ENCODE measurements around the gene ARHGEF10L. TPM values are rescaled to one million over a fixed set of nuclear protein-coding genes. Genes with fewer than 3 reads are reported as not detected.

Gene ARHGEF10L
- total RNA-seq, 2 experiments from 2014 or later: not detected

DNA sequence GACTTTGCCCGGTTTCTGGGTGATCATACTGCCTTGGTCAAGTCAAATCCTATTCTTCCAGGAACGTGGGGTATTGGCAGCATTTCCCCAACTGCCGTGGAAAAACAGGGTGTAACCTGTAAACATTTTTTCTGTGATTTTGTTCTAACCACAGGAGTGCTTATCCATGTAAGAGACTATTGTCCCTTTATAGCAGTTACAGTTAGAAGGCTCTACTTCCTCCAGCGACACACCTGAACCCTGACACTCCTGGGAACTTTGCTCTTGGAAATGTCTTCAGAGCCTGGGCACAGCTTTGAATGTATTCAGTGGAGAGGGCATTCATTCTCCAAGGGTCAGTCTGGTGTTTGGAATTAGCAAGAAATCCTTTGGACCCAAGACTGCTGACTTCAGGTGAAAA is 26.4 kb upstream of the ARHGEF10L start:
- Mint-ChIP-seq H3K4me3 (no peak overlapping the region), H3K27me3 (peaks cover 11% of the 10 kb centered on the region), H3K27ac (no peak overlapping the region), H3K9me3 (no peaks in the 10 kb centered on the region), H3K4me1 (no peaks in the 10 kb centered on the region), H3K36me3 (no peaks in the 10 kb centered on the region)
- no peak for DNase-seq

DNA sequence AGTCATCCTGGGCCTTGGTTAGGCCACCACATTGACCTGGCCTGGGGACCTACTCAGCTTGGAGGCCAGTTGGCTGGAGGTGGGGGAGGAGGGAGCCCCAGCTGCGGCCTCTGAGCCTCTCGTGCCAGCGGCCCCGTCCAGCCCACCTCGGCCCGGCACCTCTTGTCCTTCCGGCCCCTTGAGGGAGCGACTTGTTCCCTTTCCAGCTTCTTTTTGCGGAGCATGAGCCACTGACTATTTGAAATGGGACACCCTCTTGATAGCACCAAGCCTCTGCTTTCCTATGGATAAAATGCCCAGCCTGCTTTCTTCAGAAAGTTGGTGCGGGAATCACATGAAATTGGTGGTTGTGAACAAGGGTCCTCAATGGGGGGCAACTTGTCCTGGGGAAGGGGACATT is 24.7 kb upstream of the ARHGEF10L start:
- Mint-ChIP-seq H3K27me3 (peaks cover 11% of the 10 kb centered on the region), H3K4me1 (no peaks in the 10 kb centered on the region), H3K9me3 (no peaks in the 10 kb centered on the region), H3K4me3 (no peak overlapping the region), H3K27ac (no peak overlapping the region), H3K36me3 (no peaks in the 10 kb centered on the region)
- DNase-seq: no peak

- no peaks in the 10 kb centered on the region for H3K4me1 Mint-ChIP-seq
- H3K27ac Mint-ChIP-seq: no peak overlapping the region
- peaks cover 18% of the 10 kb centered on the region for H3K27me3 Mint-ChIP-seq
- no peaks in the 10 kb centered on the region for H3K36me3 Mint-ChIP-seq
- H3K9me3 Mint-ChIP-seq: no peaks in the 10 kb centered on the region
- no peak overlapping the region for H3K4me3 Mint-ChIP-seq
- no peak for DNase-seq
These were observed 23.6 kb upstream of the ARHGEF10L start for GRCh38 chr1:17515902-17516301.

DNA sequence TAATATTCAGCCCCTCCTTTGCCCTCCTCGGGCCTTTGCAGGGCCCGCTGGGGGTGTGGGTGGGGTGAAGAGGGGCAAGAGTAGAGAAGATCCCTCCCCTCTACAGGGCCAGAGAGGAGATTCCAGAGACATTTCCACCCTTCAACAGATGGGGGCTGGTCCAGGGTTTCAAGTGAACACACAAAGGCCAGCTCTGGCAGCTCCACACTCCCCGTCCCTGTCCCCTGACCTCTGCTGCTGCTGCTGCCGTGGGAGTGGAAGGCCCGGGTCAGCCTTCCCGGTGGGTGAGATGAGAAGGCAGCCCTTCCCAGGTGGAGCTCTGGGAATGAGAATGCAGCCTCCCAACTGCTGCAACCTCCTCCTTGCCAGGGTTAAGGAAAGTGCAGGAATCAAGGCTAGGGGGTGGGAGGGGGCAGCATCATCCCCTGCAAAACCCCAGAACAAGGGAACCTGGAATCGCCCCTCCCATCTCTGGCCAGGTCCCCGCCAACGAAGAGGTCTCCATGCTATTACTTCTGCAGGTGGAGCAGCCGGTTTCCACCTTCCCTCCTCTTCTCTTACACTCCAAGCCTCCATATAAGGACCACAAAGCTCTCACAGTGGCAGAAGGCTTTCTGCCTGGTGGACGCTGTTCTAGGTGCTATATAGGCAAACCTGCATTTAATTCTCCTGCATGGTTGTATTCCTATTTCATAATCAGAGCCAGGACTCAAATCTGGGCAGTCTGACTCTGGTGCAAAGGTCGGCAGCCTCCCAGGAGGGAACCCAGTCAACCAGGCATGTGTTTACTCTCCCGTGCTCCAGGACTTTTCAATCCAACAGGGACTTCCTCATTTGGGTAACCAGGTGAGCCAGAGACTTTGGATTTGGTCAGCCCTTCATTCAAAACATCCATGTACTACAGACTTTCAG is 22.9 kb upstream of the ARHGEF10L start:
- no peaks in the 10 kb centered on the region for H3K9me3 Mint-ChIP-seq
- no peak overlapping the region for H3K27ac Mint-ChIP-seq
- DNase-seq: no peak
- H3K4me3 Mint-ChIP-seq: no peak overlapping the region
- no peaks in the 10 kb centered on the region for H3K4me1 Mint-ChIP-seq
- H3K27me3 Mint-ChIP-seq: peaks cover 21% of the 10 kb centered on the region
- no peaks in the 10 kb centered on the region for H3K36me3 Mint-ChIP-seq

- Mint-ChIP-seq H3K9me3 (no peaks in the 10 kb centered on the region), H3K4me1 (no peaks in the 10 kb centered on the region), H3K27ac (no peak overlapping the region), H3K4me3 (no peak overlapping the region), H3K36me3 (no peaks in the 10 kb centered on the region), H3K27me3 (peaks cover 33% of the 10 kb centered on the region)
- no peak for DNase-seq
These were observed 19.5 kb upstream of the ARHGEF10L start for GRCh38 chr1:17520041-17520440.

- no peak for DNase-seq
- H3K4me3 Mint-ChIP-seq: no peak overlapping the region
- H3K27me3 Mint-ChIP-seq: peaks cover 30% of the 10 kb centered on the region
- H3K36me3 Mint-ChIP-seq: no peaks in the 10 kb centered on the region
- no peak overlapping the region for H3K27ac Mint-ChIP-seq
- H3K4me1 Mint-ChIP-seq: no peaks in the 10 kb centered on the region
- H3K9me3 Mint-ChIP-seq: no peaks in the 10 kb centered on the region
These were observed 18.8 kb upstream of the ARHGEF10L start for GRCh38 chr1:17520473-17521319.

- no peaks in the 10 kb centered on the region for H3K9me3 Mint-ChIP-seq
These were observed 17.4 kb upstream of the ARHGEF10L start for GRCh38 chr1:17521946-17522612.

GRCh38 chr1:17523321-17524041 is 16.0 kb upstream of the ARHGEF10L start:
- Mint-ChIP-seq H3K27ac (no peak overlapping the region), H3K4me3 (no peak overlapping the region), H3K27me3 (peaks cover 26% of the 10 kb centered on the region), H3K9me3 (no peaks in the 10 kb centered on the region), H3K36me3 (no peaks in the 10 kb centered on the region), H3K4me1 (no peaks in the 10 kb centered on the region)
- DNase-seq: no peak

More at GRCh38 chr1:17521946-17522612, 17.4 kb upstream of the ARHGEF10L start:
- H3K36me3 Mint-ChIP-seq: no peaks in the 10 kb centered on the region
- H3K4me1 Mint-ChIP-seq: no peaks in the 10 kb centered on the region
- H3K4me3 Mint-ChIP-seq: no peak overlapping the region
- H3K27me3 Mint-ChIP-seq: peaks cover 31% of the 10 kb centered on the region
- no peak for DNase-seq
- H3K27ac Mint-ChIP-seq: no peak overlapping the region

- Mint-ChIP-seq H3K27ac (no peak overlapping the region), H3K27me3 (peaks cover 30% of the 10 kb centered on the region), H3K4me3 (no peak overlapping the region), H3K36me3 (no peaks in the 10 kb centered on the region), H3K9me3 (no peaks in the 10 kb centered on the region), H3K4me1 (no peaks in the 10 kb centered on the region)
- no peak for DNase-seq
These were observed 14.9 kb upstream of the ARHGEF10L start for GRCh38 chr1:17524645-17525044.

- no peak for DNase-seq
- no peak overlapping the region for H3K4me3 Mint-ChIP-seq
- no peaks in the 10 kb centered on the region for H3K4me1 Mint-ChIP-seq
- peaks cover 23% of the 10 kb centered on the region for H3K27me3 Mint-ChIP-seq
- H3K36me3 Mint-ChIP-seq: no peaks in the 10 kb centered on the region
- no peaks in the 10 kb centered on the region for H3K9me3 Mint-ChIP-seq
- H3K27ac Mint-ChIP-seq: no peak overlapping the region
These were observed 13.4 kb upstream of the ARHGEF10L start for GRCh38 chr1:17525996-17526686.

GRCh38 chr1:17527036-17527914 is 12.2 kb upstream of the ARHGEF10L start:
- H3K9me3 Mint-ChIP-seq: no peaks in the 10 kb centered on the region
- no peak overlapping the region for H3K4me3 Mint-ChIP-seq
- H3K27ac Mint-ChIP-seq: no peak overlapping the region
- peaks cover 20% of the 10 kb centered on the region for H3K27me3 Mint-ChIP-seq
- no peak for DNase-seq
- H3K4me1 Mint-ChIP-seq: no peaks in the 10 kb centered on the region
- no peaks in the 10 kb centered on the region for H3K36me3 Mint-ChIP-seq

- H3K9me3 Mint-ChIP-seq: no peaks in the 10 kb centered on the region
- peaks cover 12% of the 10 kb centered on the region for H3K27me3 Mint-ChIP-seq
- H3K4me1 Mint-ChIP-seq: no peaks in the 10 kb centered on the region
- H3K4me3 Mint-ChIP-seq: no peak overlapping the region
- no peaks in the 10 kb centered on the region for H3K36me3 Mint-ChIP-seq
- H3K27ac Mint-ChIP-seq: no peak overlapping the region
- no peak for DNase-seq
These were observed 10.1 kb upstream of the ARHGEF10L start for GRCh38 chr1:17529381-17529780.

DNA sequence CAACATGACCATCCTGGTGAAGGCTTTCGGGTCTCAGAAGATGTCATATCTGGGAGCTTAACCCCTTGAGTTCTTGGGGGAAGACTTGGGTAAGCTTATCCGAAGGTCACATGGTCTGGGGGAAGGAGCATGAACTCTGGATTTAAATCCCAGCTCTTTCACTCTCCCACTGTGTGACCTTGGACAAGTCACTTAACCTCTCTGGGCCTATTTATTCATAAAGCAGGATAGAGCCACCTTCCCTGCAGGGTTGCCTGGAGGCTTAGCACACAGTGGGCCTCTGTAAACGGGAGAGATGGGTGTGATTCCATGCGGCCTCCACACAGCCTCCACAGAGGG is 8.2 kb upstream of the ARHGEF10L start:
- no peak overlapping the region for H3K27ac Mint-ChIP-seq
- H3K36me3 Mint-ChIP-seq: no peaks in the 10 kb centered on the region
- H3K4me3 Mint-ChIP-seq: no peak overlapping the region
- H3K4me1 Mint-ChIP-seq: no peaks in the 10 kb centered on the region
- no peak for DNase-seq
- H3K27me3 Mint-ChIP-seq: peaks cover 16% of the 10 kb centered on the region
- no peaks in the 10 kb centered on the region for H3K9me3 Mint-ChIP-seq

All from activated naive CD8-positive, alpha-beta T cell treated with anti-CD3 and anti-CD28 coated beads for 36 hours (primary cell).